RWPE1 (cell line): ENCODE data around the gene PKDCC.
"Not testable (repeated sequence)": the region's sequence is repeated elsewhere in the genome, so short reads cannot be mapped to it uniquely, and the experiment has no call there.

Experiments
- CTCF ChIA-PET: fragments of 350-600 bp; sonication (Branson Sonifier 250); formaldehyde crosslinking; extraction: SDS; loops from one replicate; lab custom pipeline; 2021; lab: Yijun Ruan, JAX
- POLR2A ChIA-PET: fragments of 400-600 bp; formaldehyde crosslinking; extraction: SDS; loops from one replicate; lab custom pipeline; 2020; ENCODE audit warnings: antibody characterized with exemption; ENCODE audit not compliant: low non-redundant PET; lab: Yijun Ruan, JAX
- DNase-seq: peaks from one replicate; pipeline ENCODE4 v3.0.0; 2012; ENCODE audit warnings: low spot score
- H3K27ac ChIP-seq: fragments of 450-650 bp; 2 replicates; pipeline ENCODE4 v1.5.1; 2017
- TF ChIP-seq, protein P1 (sequence below): fragments of 450-650 bp; conservative IDR thresholded peaks from 2 replicates; pipeline ENCODE4 v1.5.1; 2017; ENCODE audit warnings: low read depth, mild to moderate bottlenecking

The PKDCC gene

GRCh38 chr2:42029639-42030199, 18.1 kb upstream of the PKDCC start:
- TF ChIP-seq, protein P1, sequence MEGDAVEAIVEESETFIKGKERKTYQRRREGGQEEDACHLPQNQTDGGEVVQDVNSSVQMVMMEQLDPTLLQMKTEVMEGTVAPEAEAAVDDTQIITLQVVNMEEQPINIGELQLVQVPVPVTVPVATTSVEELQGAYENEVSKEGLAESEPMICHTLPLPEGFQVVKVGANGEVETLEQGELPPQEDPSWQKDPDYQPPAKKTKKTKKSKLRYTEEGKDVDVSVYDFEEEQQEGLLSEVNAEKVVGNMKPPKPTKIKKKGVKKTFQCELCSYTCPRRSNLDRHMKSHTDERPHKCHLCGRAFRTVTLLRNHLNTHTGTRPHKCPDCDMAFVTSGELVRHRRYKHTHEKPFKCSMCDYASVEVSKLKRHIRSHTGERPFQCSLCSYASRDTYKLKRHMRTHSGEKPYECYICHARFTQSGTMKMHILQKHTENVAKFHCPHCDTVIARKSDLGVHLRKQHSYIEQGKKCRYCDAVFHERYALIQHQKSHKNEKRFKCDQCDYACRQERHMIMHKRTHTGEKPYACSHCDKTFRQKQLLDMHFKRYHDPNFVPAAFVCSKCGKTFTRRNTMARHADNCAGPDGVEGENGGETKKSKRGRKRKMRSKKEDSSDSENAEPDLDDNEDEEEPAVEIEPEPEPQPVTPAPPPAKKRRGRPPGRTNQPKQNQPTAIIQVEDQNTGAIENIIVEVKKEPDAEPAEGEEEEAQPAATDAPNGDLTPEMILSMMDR, result no peak
- ChIA-PET POLR2A (no interaction called here), CTCF (no interaction called here)
- no peak for DNase-seq
- no peak overlapping the region for H3K27ac ChIP-seq

GRCh38 chr2:42030200-42030759, 17.5 kb upstream of the PKDCC start:
- no peak for DNase-seq
- POLR2A ChIA-PET, result no interaction called here
- TF ChIP-seq, protein P1, result no peak
- no peak overlapping the region for H3K27ac ChIP-seq
- CTCF ChIA-PET, result interaction anchor here (0.7 kb wide), 1 partner anchor 26 kb away, joined by 5 read pairs; no protein-coding TSS in a partner anchor

- CTCF ChIA-PET, result interaction anchor here (0.7 kb wide), 1 partner anchor 25 kb away, joined by 5 read pairs; no protein-coding TSS in a partner anchor
- POLR2A ChIA-PET, result no interaction called here
Observed at GRCh38 chr2:42030829-42031228, 17.0 kb upstream of the PKDCC start.

GRCh38 chr2:42031281-42032223, 16.3 kb upstream of the PKDCC start:
- ChIA-PET POLR2A (no interaction called here), CTCF (interaction anchor here (0.5 to 0.7 kb wide), 2 partner anchors 24 to 1396 kb away, joined by 3 to 5 read pairs; no protein-coding TSS in a partner anchor)
- no peak for DNase-seq
- no peak overlapping the region for H3K27ac ChIP-seq
- TF ChIP-seq, protein P1, result no peak

More at GRCh38 chr2:42030829-42031228, 17.0 kb upstream of the PKDCC start:
- TF ChIP-seq, protein P1, result no peak
- no peak for DNase-seq
- no peak overlapping the region for H3K27ac ChIP-seq

GRCh38 chr2:42032224-42032620, 15.6 kb upstream of the PKDCC start:
- POLR2A ChIA-PET, result no interaction called here

DNA sequence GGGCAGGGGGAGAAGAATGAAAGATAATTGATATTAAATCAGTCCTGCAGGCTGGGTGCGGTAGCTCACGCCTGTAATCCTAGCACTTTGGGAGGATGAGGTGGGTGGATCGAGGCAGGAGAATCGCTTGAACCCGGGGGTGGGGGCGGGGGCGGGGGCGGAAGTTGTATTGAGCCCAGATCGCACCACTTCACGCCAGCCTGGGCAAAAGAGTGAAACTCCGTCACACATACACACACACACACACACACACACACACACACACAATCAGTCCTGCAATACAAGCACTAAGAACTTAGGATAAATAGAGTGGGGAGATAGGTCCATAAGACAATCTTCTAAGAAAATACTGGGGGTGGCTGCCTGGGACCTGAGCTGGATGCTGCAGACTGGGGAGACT, 15.1 kb upstream of the PKDCC start:
- H3K27ac ChIP-seq, result no peak overlapping the region
- POLR2A ChIA-PET, result no interaction called here
- no peak for DNase-seq
- CTCF ChIA-PET, result no interaction called here
- TF ChIP-seq, protein P1, result no peak

More at GRCh38 chr2:42032224-42032620, 15.6 kb upstream of the PKDCC start:
- no peak for DNase-seq
- no peak overlapping the region for H3K27ac ChIP-seq
- TF ChIP-seq, protein P1, result no peak
- CTCF ChIA-PET, result no interaction called here

GRCh38 chr2:42034096-42034495, 13.7 kb upstream of the PKDCC start:
- POLR2A ChIA-PET, H3K27ac ChIP-seq, CTCF ChIA-PET, DNase-seq: not testable (repeated sequence)
